ENCODE results near the gene OR6V1.
"Not testable (repeated sequence)": the region's sequence is repeated elsewhere in the genome, so short reads cannot be mapped to it uniquely, and the experiment has no call there.

Gene OR6V1

GRCh38 chr7:143043391-143043790 is 8.8 kb upstream of the OR6V1 start:
- DNase-seq = no peak

GRCh38 chr7:143046426-143046851 is 5.7 kb upstream of the OR6V1 start:
- no peak for DNase-seq

GRCh38 chr7:143047326-143047725 is 4.8 kb upstream of the OR6V1 start:
- DNase-seq = no peak

DNA sequence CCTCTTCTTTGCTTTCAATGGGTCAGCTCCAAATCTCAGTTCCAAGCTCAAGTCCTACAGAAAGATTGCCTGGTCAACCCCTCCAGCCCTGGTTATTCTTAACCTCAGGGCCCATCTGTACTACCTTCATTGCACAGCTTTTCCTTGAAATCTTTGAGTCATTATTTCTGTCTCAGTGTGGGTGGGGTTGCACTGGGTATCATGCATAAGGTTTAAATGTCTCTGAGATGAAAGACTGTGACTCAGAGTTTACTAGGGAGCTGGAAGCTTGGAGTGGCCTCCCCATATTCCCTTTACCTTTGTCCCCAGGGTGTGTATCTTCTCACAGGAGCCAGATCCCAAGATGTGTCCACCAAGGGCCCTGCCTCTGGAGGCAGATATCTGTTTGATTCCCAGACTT is 3.3 kb upstream of the OR6V1 start:
- DNase-seq = no peak

GRCh38 chr7:143049362-143049761 is 2.8 kb upstream of the OR6V1 start:
- DNase-seq = no peak

DNA sequence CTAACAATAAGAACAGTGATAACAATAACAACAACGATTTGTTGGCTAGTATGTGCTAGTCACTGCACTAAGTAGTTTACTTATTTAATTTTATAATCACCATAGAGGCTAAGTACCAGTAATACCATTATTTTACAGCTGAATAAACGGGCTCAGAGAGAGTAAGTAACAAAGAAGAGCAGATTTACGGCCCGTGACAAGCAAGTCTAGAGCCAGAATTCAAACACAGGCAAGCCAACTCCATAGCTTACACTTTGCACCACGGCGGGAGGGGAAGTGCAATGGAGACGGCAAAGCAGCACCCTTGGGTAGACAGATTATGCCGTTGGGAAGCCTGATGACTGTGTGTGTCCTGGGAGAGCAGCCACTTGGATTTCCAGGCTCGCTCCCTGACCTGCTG is 1.2 kb upstream of the OR6V1 start:
- DNase-seq = no peak

DNA sequence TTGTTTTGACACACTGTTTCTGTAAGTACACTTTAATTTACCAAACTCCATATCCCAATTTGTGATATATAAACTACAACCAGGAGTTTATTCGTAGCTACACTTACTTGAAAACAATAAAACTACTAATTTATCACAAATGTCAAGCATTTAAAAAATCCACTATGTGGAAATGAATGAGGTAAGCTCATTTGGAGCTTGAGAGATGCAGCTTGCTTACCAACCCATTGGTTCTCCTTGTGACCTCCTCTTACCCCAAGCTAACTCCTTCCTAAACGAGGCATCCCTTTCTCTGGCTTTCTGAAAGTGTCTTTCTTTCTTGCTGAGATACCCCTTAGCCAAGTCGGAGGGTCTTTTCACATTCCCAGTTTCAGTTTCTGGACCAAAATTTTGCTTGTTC is 2.5 kb downstream of the OR6V1 start:
- no peak for DNase-seq

GRCh38 chr7:143055754-143056153 is 3.6 kb downstream of the OR6V1 start:
- no peak for DNase-seq

DNA sequence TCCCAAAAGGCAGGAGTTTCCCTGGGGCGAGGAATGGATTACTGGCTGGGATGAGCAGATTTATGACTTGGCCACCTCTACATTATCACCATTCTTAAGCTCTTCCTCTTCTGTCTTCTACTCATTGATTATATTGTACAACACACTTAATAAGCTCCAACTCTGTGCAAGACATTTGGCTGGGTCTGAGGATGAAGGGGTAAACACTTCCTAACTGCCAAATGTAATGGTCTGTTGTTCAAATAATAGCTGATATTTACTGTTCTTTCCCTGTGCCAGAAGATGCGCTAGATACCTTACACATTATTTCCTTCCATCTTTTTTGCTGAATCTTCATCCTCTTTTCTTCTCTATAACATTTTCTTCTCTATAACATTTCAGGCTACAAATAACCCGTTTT is 11.6 kb downstream of the OR6V1 start:
- no peak for DNase-seq

DNA sequence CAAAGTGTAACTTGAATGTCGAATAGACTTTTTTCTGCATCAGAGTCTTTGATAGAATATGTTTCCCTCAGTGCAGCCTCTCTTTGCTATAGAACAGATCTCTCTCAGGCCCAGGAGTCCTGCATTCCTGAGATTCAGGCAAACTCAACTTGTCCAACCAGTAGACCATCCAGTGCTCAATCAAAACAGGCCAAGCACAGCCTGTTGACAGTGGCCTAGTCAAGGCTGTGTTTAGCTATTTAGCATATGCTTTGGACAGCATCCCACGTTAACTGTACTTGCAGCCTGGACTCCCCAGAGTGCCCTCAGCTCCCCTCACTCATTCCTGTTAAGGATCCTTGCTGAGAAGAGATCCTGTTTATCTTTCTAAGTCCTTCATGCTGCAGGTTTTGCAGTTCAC is 16.3 kb downstream of the OR6V1 start:
- DNase-seq = no peak

GRCh38 chr7:143069912-143070500 is 17.9 kb downstream of the OR6V1 start:
- no peak for DNase-seq

- DNase-seq = no peak
Measured at GRCh38 chr7:143073556-143073955, 21.4 kb downstream of the OR6V1 start.

GRCh38 chr7:143074141-143074540 is 22.0 kb downstream of the OR6V1 start:
- DNase-seq = no peak

GRCh38 chr7:143085109-143085508 is 33.0 kb downstream of the OR6V1 start:
- no peak for DNase-seq

GRCh38 chr7:143085610-143086009 is 33.5 kb downstream of the OR6V1 start:
- not testable (repeated sequence) for DNase-seq

DNA sequence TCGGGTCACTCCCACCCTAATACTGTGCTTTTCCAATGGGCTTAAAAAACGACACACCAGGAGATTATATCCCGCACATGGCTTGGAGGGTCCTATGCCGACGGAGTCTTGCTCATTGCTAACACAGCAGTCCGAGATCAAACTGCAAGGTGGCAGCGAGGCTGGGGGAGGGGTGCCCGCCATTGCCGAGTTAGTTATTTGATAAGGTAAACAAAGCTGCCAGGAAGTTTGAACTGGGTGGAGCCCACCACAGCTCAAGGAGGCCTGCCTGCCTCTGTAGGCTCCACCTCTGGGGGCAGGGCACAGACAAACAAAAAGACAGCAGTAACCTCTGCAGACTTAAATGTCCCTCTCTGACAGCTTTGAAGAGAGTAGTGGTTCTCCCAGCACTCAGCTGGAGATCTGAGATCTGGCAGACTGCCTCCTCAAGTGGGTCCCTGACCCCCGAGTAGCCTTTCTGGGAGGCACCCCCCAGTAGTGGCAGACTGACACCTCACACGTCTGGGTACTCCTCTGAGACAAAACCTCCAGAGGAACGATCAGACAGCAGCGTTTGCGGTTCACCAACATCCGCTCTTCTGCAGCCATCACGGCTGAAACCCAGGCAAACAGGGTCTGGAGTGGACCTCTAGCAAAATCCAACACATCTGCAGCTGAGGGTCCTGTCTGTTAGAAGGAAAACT is 36.5 kb downstream of the OR6V1 start:
- not testable (repeated sequence) for DNase-seq

DNA sequence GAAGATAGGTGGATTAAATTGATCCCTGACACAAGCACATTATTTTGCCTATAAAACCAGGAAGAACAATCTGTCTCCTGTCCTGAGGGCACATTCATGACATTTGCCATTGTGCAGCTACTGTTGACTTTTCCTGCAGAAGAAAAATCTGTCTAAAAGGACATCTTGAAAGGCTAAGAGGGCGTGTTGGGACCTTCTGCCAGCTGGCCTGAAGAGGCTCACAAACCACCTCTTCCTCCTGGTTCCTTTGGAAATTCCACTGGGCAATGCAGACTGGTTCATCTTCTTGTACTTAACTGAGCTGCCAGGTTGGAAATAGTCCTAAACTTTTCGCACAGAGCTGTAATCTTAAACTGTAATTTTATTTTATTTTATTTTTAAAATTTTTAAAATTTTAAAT is 44.0 kb downstream of the OR6V1 start:
- no peak for DNase-seq

DNA sequence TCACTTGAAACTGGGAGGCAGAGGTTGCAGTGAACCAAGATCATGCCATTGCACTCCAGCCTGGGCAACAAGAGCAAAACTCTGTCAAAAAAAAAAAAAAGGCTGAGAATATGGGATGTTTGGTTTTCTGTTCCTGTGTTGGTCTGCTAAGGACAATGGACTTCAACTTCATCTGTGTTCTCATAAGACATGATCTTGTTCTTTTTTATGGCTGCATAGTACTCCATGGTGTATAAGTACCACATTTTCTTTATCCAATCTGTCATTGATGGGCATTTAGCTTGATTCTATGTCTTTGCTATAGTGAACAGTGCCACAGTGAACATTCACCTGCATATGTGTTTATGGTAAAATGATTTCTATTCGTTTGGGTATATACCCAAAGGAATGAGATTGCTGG is 47.4 kb downstream of the OR6V1 start:
- not testable (repeated sequence) for DNase-seq
